NCI-H1930 (cell line): ENCODE data around the gene THBD.

ENCODE experiments used
- DNase-seq, 2 experiments: peaks; one replicate each; lab custom pipeline; 2025; lab: John Stamatoyannopoulos, UW

THBD gene

GRCh38 chr20:23049201-23050075 lies at the start of gene THBD:
Gene THBD (minus strand): TSS chr20:23049672. CDS start chr20:23049504, 168 bp downstream.
- DNase-seq: no peak

GRCh38 chr20:23097636-23098580 lies 48.4 kb upstream of the THBD start:
- no peak for DNase-seq

GRCh38 chr20:23096986-23097520 lies 47.6 kb upstream of the THBD start:
- DNase-seq: no peak

GRCh38 chr20:23096097-23096496 lies 46.6 kb upstream of the THBD start:
- DNase-seq: no peak

DNA sequence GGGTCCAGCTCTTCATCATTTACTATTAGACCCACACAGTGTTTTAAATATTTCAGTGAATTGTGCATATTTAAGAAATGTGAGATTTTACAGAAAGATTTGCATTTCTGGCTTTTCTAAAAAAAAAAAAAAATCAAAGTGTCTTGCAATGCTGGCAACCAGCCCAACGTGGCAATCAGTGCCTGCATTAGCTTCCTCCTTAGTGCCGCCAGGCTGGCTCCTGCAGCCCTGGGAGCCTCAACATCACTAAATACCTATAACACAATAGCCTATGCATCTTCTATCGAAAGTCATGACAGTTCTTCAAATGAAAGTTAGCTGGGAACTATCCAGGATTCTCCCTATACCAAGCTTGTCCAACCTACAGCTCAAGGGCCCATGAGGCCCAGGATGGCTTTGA lies 46.0 kb upstream of the THBD start:
- DNase-seq: no peak

DNA sequence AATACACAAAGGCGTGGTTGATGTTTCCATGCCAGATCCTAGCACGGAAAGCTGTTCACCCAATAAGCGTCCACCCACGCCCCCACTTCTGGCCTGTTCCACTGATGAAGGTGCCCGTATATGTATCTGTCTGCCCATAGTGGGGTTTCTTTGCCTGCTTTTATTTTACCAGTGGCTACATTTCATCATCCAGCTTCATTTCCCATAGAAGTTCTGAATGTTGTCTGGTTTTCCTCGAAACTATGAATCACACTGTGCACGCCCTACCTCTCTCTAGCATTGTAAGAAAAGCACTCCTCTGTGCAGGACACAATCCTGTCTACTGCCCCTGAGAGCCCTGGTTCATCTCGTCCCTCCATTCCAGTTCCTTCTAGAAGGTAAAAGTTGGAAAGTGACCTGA lies 45.5 kb upstream of the THBD start:
- DNase-seq: no peak

- no peak for DNase-seq
Measured at GRCh38 chr20:23094213-23094896, 44.9 kb upstream of the THBD start.

GRCh38 chr20:23093613-23094012 lies 44.1 kb upstream of the THBD start:
- no peak for DNase-seq

DNA sequence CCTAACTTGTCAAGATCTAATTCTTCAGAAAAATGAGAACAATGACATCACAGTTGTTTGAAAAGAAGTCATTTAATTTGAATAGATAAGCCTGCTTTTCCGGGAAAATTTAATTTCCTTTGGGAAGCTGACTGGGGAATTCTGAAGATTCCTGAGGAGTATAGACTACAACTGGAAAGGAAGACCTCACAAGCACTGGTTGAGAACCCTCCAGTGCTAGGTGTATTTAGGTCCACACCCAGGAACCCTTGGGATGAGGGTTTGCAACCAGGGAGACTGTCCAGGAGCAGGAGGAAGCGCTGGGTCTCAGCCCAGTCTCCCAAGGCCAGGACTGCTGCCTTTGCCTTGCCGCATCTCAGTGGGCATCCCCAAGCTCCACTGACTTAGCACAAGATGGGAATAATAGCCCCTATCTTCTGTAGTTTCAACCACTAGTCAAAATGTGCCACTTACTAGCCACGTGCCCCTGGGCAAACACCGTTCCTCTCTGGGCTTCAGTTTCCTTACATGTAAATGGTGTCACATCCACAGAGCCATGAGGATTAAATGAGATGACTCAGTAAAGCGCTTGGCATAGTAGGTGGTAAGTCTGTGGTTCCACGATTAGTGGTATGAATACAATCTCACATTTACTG lies 43.5 kb upstream of the THBD start:
- DNase-seq: no peak

GRCh38 chr20:23092384-23092756 lies 42.9 kb upstream of the THBD start:
- DNase-seq: no peak

- no peak for DNase-seq
Measured at GRCh38 chr20:23091721-23092383, 42.4 kb upstream of the THBD start.

DNA sequence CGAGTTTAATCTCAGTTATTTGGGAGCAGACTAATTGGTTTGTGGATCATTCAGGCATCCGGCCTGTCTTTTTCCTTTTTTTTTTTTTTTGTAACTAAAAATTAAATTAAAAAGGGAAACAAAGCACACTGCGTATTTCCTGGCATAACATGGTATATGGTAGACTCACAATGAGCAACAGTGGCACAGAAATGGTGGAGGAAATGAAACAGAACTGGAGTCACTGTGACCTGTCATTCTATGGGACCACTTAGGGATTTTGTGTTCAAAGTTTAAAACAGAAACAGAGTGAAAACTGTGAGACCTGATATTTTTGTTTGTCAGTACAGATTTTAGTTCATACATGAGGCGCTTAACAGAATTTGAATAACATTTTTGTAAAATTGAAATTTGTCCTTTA lies 41.4 kb upstream of the THBD start:
- no peak for DNase-seq

DNA sequence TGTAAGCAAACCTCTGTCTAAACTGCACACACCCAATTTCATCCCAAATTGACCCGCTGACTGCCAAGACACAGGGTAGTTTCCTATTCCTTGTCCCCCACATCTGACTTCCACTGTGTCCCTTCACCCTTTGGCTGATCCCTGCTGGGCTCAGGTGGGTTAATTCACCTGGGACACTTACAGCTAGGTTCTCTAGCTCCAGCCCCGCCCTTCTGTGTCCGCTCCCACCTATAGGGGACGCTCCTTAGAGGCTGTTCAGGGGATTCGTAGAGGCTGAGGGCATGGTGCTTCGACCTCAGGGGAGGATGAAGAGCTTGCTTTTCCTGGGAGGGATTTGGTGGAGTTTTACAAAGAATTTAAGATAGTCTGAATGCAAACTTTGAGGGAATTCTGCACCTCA lies 40.7 kb upstream of the THBD start:
- no peak for DNase-seq

DNA sequence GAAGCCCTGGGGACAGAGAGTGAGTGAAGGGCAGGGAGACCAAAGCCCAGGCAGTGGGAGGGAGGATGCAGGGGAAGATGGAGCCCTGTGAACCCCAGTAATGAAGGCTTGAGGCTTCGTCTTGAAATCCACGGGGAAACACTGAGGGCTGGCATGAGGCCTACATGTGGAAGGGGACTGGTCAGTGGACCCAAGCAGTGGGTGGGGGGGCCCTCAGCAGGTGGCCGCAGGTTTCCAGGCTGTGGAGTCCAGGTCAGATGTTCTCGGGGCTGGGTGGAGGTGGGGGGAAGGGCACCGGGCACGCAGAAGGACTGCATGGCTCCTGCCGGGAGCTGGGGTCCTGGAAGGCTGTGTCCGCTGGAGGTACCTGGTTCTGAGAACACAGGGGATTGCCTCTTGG lies 39.4 kb upstream of the THBD start:
- DNase-seq: no peak

DNA sequence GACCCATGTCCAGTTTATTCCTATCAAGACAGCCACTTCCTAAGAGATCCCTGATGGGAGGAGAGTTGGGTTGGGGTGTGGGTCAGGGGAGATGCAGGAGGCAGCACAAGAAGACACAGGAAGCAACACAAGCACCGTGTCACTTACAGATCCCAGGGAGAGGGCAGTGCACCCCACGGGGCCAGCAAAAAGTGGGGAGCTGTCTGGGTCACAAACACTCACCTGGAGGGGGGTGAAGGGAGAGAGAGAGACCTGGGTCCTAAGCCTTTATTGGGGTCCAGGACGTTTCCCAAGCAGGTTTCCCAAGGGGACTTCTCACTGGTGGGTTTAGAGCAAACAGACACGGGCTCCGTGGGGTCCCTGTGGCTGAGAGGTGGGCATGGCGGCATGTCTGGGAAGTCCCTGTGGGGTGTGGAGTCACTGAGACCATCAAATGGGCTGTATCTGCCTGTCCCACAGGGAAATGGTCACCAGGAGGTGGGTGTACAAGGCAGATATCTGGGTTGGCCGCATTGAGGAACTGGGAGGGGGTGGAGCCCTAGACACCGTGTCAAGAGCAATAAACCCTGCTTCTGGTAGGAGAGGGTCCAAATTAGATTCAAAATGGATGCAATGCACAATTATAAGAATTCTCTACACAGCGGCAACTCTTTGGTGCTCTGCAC lies 38.2 kb upstream of the THBD start:
- no peak for DNase-seq

GRCh38 chr20:23086931-23087411 lies 37.5 kb upstream of the THBD start:
- no peak for DNase-seq

DNA sequence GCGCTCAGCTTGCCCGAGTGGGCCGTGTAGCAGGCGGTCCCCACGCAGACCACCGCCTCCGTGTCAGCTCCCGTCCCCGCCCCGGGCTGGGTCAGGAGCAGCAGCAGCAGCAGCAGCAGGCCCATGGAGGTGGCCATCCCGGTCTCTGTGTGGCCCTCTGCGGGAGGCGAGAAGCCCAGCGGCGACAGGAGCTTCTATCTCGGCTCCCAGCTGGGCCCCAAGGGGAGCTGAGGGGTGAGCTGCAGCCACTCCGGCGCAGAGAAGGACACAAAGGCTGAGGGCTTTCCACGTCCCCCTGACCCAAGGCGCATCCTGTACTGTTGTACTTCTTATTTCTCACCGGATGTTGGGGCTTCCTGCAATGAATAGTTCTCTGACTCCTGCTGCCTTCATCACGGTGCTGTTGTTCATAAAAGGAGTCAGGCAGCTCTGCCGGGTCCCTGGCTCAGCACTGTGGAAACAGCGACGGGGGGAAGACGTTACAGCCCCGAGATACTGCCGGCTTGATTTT lies 36.6 kb upstream of the THBD start, which contains the start of gene CD93:
Gene CD93 (minus strand): TSS at position 269 of the 511 bp plus-strand sequence. CDS start 132 bp downstream, at position 137.
- no peak for DNase-seq

- DNase-seq: no peak
Measured at GRCh38 chr20:23085436-23086055, 36.1 kb upstream of the THBD start.

DNA sequence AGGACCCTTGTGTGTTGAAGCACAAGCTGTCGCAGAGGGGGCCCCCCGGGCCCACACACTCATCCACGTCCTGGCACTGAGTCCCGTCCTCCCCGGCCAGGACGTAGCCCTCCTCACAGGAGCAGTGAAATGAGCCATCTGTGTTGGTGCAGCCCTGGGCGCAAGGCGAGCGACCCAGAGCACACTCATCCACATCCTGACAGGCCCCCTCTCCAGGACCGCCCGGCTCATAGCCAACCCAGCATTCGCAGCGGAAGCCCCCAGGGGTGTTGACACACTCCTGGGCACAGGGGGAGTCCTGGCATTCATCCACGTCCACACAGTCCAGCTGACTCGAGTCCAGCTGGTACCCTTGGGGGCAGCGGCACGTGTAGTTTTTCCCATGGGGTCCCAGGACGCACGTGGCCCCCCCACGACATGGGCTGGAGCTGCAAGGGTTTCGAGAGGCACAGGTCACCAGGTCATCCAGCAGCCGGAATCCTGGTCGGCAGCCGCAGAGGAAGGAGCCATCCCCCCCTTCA lies 35.4 kb upstream of the THBD start:
- no peak for DNase-seq
